ENCODE data around the gene DHX34.

DHX34 gene

GRCh38 chr19:47352095-47352494 is 3.0 kb downstream of the DHX34 start:
- TF ChIP-seq CTCF (conservative IDR thresholded peaks at IDR 0.05; ENCODE audit: low read depth, low read length) = no peak
- no peak for DNase-seq (ENCODE audit: low read depth)
- H3K4me3 ChIP-seq (ENCODE audit: low read length) = no peak overlapping the region

GRCh38 chr19:47353307-47353712 is 4.2 kb downstream of the DHX34 start:
- TF ChIP-seq CTCF (conservative IDR thresholded peaks at IDR 0.05; ENCODE audit: low read depth, low read length) = no peak

GRCh38 chr19:47356900-47357299 is 7.8 kb downstream of the DHX34 start:
- TF ChIP-seq CTCF (conservative IDR thresholded peaks at IDR 0.05; ENCODE audit: low read depth, low read length) = no peak
- H3K4me3 ChIP-seq (ENCODE audit: low read length) = no peak overlapping the region
- DNase-seq (ENCODE audit: low read depth) = no peak

More at GRCh38 chr19:47353307-47353712, 4.2 kb downstream of the DHX34 start:
- no peak for DNase-seq (ENCODE audit: low read depth)
- H3K4me3 ChIP-seq (ENCODE audit: low read length) = no peak overlapping the region

- no peak for DNase-seq (ENCODE audit: low read depth)
- no peak overlapping the region for H3K4me3 ChIP-seq (ENCODE audit: low read length)
- peak; percentile 42 for TF ChIP-seq CTCF (conservative IDR thresholded peaks at IDR 0.05; ENCODE audit: low read depth, low read length)
Measured at GRCh38 chr19:47357788-47358680, 8.9 kb downstream of the DHX34 start.

GRCh38 chr19:47358936-47359335 is 9.8 kb downstream of the DHX34 start:
- no peak for TF ChIP-seq CTCF (conservative IDR thresholded peaks at IDR 0.05; ENCODE audit: low read depth, low read length)
- no peak for DNase-seq (ENCODE audit: low read depth)
- H3K4me3 ChIP-seq (ENCODE audit: low read length) = no peak overlapping the region

GRCh38 chr19:47362321-47362720 is 13.2 kb downstream of the DHX34 start:
- TF ChIP-seq CTCF (conservative IDR thresholded peaks at IDR 0.05; ENCODE audit: low read depth, low read length) = no peak
- no peak for DNase-seq (ENCODE audit: low read depth)
- no peak overlapping the region for H3K4me3 ChIP-seq (ENCODE audit: low read length)
